Measurements from ENCODE around the gene SPTBN2. TPM values are rescaled to one million over a fixed set of nuclear protein-coding genes. Genes with fewer than 3 reads are reported as not detected.

Gene SPTBN2
- total and polyA plus RNA-seq, 2 of the 8 experiments (the other 6 are each of a cell fraction or from before 2014, with no cell fraction given): 19.1 to 69.0 TPM

DNA sequence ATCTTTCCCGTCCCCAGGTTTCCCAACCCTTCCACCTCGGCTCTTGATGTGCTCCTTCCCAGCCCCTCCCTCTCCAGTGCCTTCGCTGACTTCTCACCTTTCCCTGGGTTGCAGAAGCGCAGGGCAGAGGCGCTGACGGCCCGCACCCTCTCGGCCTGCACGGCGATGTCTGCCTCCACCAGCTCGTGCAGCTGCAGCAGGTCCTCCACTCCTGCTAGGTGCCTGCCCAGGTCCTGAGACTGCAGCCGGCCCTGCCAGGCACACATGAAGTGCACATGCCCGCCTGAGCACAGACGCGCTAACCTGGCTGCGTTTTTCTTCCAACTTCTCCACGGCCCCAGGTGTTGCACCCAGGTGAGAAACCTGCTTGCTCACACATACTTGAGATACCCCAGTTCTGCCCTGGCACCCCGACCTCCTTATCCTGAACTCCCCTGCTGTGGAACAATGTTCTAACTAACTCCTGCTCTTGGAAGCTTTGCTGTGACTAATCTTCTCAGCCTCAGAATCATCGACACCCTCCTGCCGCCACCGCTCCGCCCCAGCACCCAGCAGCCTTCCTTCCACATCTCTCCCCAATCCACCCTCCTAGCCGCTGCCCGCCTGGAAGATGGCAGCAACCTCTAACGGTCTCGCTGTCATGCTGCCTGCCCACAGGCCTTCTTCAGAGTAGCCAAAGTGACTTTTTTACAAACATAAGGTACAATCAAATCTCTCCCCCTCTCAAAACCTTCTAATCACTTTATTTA, 23.3 kb downstream of the SPTBN2 start:
- CTCF ChIA-PET (ENCODE audit: partially characterized antibody): interaction anchor here (0.7 to 1.8 kb wide), 7 partner anchors 9 to 146 kb away, joined by 3 to 6 read pairs (median 4); no protein-coding TSS in a partner anchor
- TF ChIP-seq RNF2 (IDR thresholded peaks at IDR 0.05; ENCODE audit: borderline replicate concordance, low read depth, low read length, missing control alignments, poor library complexity, severe bottlenecking) (no peak), RBBP5 (IDR thresholded peaks at IDR 0.05; ENCODE audit: borderline replicate concordance, low read depth, low read length) (no peak), TCF12 (IDR thresholded peaks at IDR 0.05; ENCODE audit: low read depth, low read length) (no peak), SAP30 (IDR thresholded peaks at IDR 0.05; ENCODE audit: insufficient read depth, insufficient replicate concordance, low read length) (no peak), RFX5 (IDR thresholded peaks at IDR 0.05; ENCODE audit: borderline replicate concordance, low read depth, low read length) (no peak), FOSL1 (IDR thresholded peaks at IDR 0.05; ENCODE audit: insufficient read depth, low read depth, low read length) (no peak), NANOG (IDR thresholded peaks at IDR 0.05; ENCODE audit: insufficient read depth, low read depth, low read length, poor library complexity, severe bottlenecking) (no peak), CEBPB (IDR thresholded peaks at IDR 0.05; ENCODE audit: low read depth, low read length) (no peak)
- TF ChIP-seq, protein P1, sequence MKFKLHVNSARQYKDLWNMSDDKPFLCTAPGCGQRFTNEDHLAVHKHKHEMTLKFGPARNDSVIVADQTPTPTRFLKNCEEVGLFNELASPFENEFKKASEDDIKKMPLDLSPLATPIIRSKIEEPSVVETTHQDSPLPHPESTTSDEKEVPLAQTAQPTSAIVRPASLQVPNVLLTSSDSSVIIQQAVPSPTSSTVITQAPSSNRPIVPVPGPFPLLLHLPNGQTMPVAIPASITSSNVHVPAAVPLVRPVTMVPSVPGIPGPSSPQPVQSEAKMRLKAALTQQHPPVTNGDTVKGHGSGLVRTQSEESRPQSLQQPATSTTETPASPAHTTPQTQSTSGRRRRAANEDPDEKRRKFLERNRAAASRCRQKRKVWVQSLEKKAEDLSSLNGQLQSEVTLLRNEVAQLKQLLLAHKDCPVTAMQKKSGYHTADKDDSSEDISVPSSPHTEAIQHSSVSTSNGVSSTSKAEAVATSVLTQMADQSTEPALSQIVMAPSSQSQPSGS (IDR thresholded peaks at IDR 0.05; ENCODE audit: low read length): no peak

More for the DNA sequence above, 23.3 kb downstream of the SPTBN2 start:
- Histone ChIP-seq H2BK12ac (ENCODE audit: low read depth, low read length) (no peak overlapping the region), H3K14ac (ENCODE audit: insufficient read length) (no peak overlapping the region), H3K4me3 (ENCODE audit: extremely low read depth in 1 of 4, insufficient read depth in 2 of 4, low read depth in 3 of 4, low read length in 4 of 4) (no peak overlapping the region), H4K8ac (ENCODE audit: extremely low read depth, insufficient read depth, low read length) (peak overlapping the region; percentile 57; the same call in 1 of the 2 replicates), H2BK5ac (ENCODE audit: low read depth, low read length) (0 out of 2 replicates have a peak overlapping the region, but pooled peaks have one; percentile 60), H2BK120ac (replicated peaks; ENCODE audit: low read depth, low read length) (no peak overlapping the region), H4K5ac (ENCODE audit: insufficient read length, low read depth, low read length) (no peak overlapping the region), H3K4ac (replicated peaks; ENCODE audit: insufficient read length, low read depth, low read length) (no peak overlapping the region), H3K23ac (ENCODE audit: insufficient read length) (no peak overlapping the region), H3K23me2 (ENCODE audit: low read depth, low read length) (no peaks in the 10 kb centered on the region), H3K36me3 (ENCODE audit: control insufficient read depth in 2 of 4, insufficient read depth in 4 of 4, low read length in 3 of 4) (peaks cover 23 to 64% (median 44%) of the 10 kb centered on the region in 4 experiments), H3K18ac (ENCODE audit: extremely low read depth, low read length) (no peak overlapping the region), H2BK15ac (ENCODE audit: low read length) (no peak overlapping the region), H3K56ac (replicated peaks; ENCODE audit: insufficient read length, low read depth, low read length) (no peak overlapping the region), H3K79me1 (ENCODE audit: low read depth, low read length) (no peaks in the 10 kb centered on the region), H3K79me2 (ENCODE audit: control insufficient read depth in 1 of 2, insufficient read depth in 2 of 2, low read length in 2 of 2) (no peaks in the 10 kb centered on the region), H4K91ac (replicated peaks; ENCODE audit: insufficient read length, low read length) (no peak overlapping the region), H3K27ac (ENCODE audit: low read depth, low read length) (no peak overlapping the region), H4K20me1 (replicated peaks in 1 of 2; ENCODE audit: control insufficient read depth in 1 of 2, insufficient read depth in 2 of 2, low read length in 2 of 2) (peaks cover 0 to 2% of the 10 kb centered on the region in 2 experiments), H2AK5ac (ENCODE audit: low read depth, low read length) (no peak overlapping the region), H3K27me3 (replicated peaks in 1 of 4; ENCODE audit: control insufficient read depth in 3 of 4, extremely low read depth in 1 of 4, insufficient read depth in 3 of 4, low read length in 3 of 4) (no peaks in the 10 kb centered on the region), H2AFZ (ENCODE audit: low read length) (no peak overlapping the region), H3K9ac (replicated peaks in 1 of 4; ENCODE audit: extremely low read depth in 1 of 4, low read depth in 3 of 4, low read length in 3 of 4) (no peak overlapping the region), H3K9me3 (ENCODE audit: insufficient read depth in 2 of 2, low read depth in 1 of 2, low read length in 1 of 2) (no peaks in the 10 kb centered on the region), H2BK20ac (ENCODE audit: low read length) (no peak overlapping the region), H3K4me2 (ENCODE audit: insufficient read depth in 1 of 2, low read depth in 2 of 2, low read length in 2 of 2) (no peak overlapping the region), H3K4me1 (replicated peaks in 1 of 4; ENCODE audit: control insufficient read depth in 3 of 4, insufficient read depth in 4 of 4, low read length in 3 of 4) (no peaks in the 10 kb centered on the region)
- no peak for DNase-seq (ENCODE audit: low read depth in 1 of 2, low spot score in 2 of 2)
- no peak for FAIRE-seq
- WGBS, 2 experiments (ENCODE audit: extremely low coverage in 1 of 2, insufficient coverage in 1 of 2, insufficient read length in 1 of 2, insufficient replicate concordance in 2 of 2, low coverage in 1 of 2, low lambda C conversion rate in 2 of 2, missing lambda C conversion rate in 1 of 2): 94% methylated on average over 26 of the region's 26 CpGs; no CpG with 5 or more reads in 1 of the 2 experiments
- POLR2A ChIA-PET (ENCODE audit: partially characterized antibody): interaction anchor here (0.7 kb wide), 1 partner anchor 195 kb away, joined by 3 read pairs; the partner anchor contains the start of gene BBS1

All from H1 (cell line).